Measurements from ENCODE around the gene GNAI2.
"Not testable (repeated sequence)": the region's sequence is repeated elsewhere in the genome, so short reads cannot be mapped to it uniquely, and the experiment has no call there.

Gene GNAI2

GRCh38 chr3:50267280-50267913 lies 31.4 kb downstream of the GNAI2 start:
- DNase-seq: no peak

- DNase-seq: no peak
Observed at GRCh38 chr3:50268276-50268675, 32.3 kb downstream of the GNAI2 start.

GRCh38 chr3:50268703-50269451 lies 32.9 kb downstream of the GNAI2 start, which contains the start of gene SEMA3B:
Gene SEMA3B (plus strand): TSS chr3:50269147. CDS start chr3:50269241, 94 bp downstream.
- peak; percentile 39 for DNase-seq

- no peak for DNase-seq
Observed at GRCh38 chr3:50269460-50269859, 33.5 kb downstream of the GNAI2 start.

GRCh38 chr3:50269977-50270413 lies 34.0 kb downstream of the GNAI2 start:
- DNase-seq: peak; percentile 53

GRCh38 chr3:50270422-50271224 lies 34.6 kb downstream of the GNAI2 start:
- DNase-seq: no peak

- DNase-seq: no peak
Observed at GRCh38 chr3:50271314-50271936, 35.4 kb downstream of the GNAI2 start.

GRCh38 chr3:50272538-50272910 lies 36.5 kb downstream of the GNAI2 start:
- not testable (repeated sequence) for DNase-seq

GRCh38 chr3:50272911-50273688 lies 37.1 kb downstream of the GNAI2 start:
- DNase-seq: peak; percentile 18

GRCh38 chr3:50273689-50274065 lies 37.7 kb downstream of the GNAI2 start:
- DNase-seq: no peak

- no peak for DNase-seq
Observed at GRCh38 chr3:50274371-50275104, 38.5 kb downstream of the GNAI2 start.

- DNase-seq: no peak
Observed at GRCh38 chr3:50275141-50275995, 39.4 kb downstream of the GNAI2 start.

GRCh38 chr3:50275996-50276761 lies 40.2 kb downstream of the GNAI2 start:
- no peak for DNase-seq

GRCh38 chr3:50276762-50277101 lies 40.7 kb downstream of the GNAI2 start:
- no peak for DNase-seq

- DNase-seq: no peak
Observed at GRCh38 chr3:50278123-50278879, 42.3 kb downstream of the GNAI2 start.

GRCh38 chr3:50278880-50279224 lies 42.8 kb downstream of the GNAI2 start, which contains the start of gene LSMEM2:
Gene LSMEM2 (plus strand): TSS chr3:50279087. CDS start chr3:50279114, 27 bp downstream.
- no peak for DNase-seq

- no peak for DNase-seq
Observed at GRCh38 chr3:50279255-50280016, 43.4 kb downstream of the GNAI2 start.

GRCh38 chr3:50284121-50284520 lies 48.1 kb downstream of the GNAI2 start:
- not testable (repeated sequence) for DNase-seq
